CD4-positive, alpha-beta T cell (primary cell): Measurements from ENCODE around the gene PSAPL1. TPM values are rescaled to one million over a fixed set of nuclear protein-coding genes. Genes with fewer than 3 reads are reported as not detected.

ENCODE experiments used
- ATAC-seq: fragments of 200-7000 bp; cut with Tn5 transposase; one replicate; pipeline ENCODE4 v1.10.0; 2022; ENCODE audit warnings: mild to moderate bottlenecking; ENCODE audit not compliant: poor library complexity
- CTCF ChIA-PET: fragments of 350-600 bp; sonication (Branson Sonifier 250); formaldehyde crosslinking; loops from one replicate; lab custom pipeline; 2021; ENCODE audit warnings: antibody characterized with exemption, inconsistent platforms; lab: Charles Lee
- POLR2A ChIA-PET: fragments of 350-600 bp; sonication (Branson Sonifier 250); formaldehyde crosslinking; loops from one replicate; lab custom pipeline; 2021; ENCODE audit warnings: antibody characterized with exemption, inconsistent platforms; lab: Charles Lee
- DNase-seq, 14 experiments: peaks; one replicate each; pipeline ENCODE4 v3.0.0-alpha.2; 2013 to 2020; ENCODE audit warnings: mixed read lengths in 2 of 14
- H3K27ac ChIP-seq, 2 donors: one replicate each; pipeline versions ENCODE4 v1.5.1 to v1.7.0; 2013; ENCODE audit warnings: low read length in 2 of 2, low read depth in 1 of 2, mild to moderate bottlenecking in 1 of 2
- H3K27me3 ChIP-seq, 2 experiments: 1 replicate in 1 of 2; 2 replicates in 1 of 2; pipeline versions ENCODE4 v1.6.1 to v1.7.0; 2013; ENCODE audit warnings: low read length in 2 of 2, control low read depth in 1 of 2, mild to moderate bottlenecking in 1 of 2, moderate library complexity in 1 of 2; ENCODE audit not compliant: insufficient read depth in 2 of 2, control insufficient read depth in 1 of 2
- H3K36me3 ChIP-seq: one replicate; pipeline ENCODE4 v1.6.1; 2013; ENCODE audit warnings: low read length, control low read depth; ENCODE audit not compliant: insufficient read depth
- H3K4me1 ChIP-seq: one replicate; pipeline ENCODE4 v1.6.1; 2013; ENCODE audit warnings: low read length, control low read depth; ENCODE audit not compliant: insufficient read depth
- H3K4me3 ChIP-seq: one replicate; pipeline ENCODE4 v1.5.1; 2013; ENCODE audit warnings: mild to moderate bottlenecking, low read length, moderate library complexity
- H3K9me3 ChIP-seq, 2 experiments: 1 replicate in 1 of 2; 2 replicates in 1 of 2; pipeline versions ENCODE4 v1.6.1 to v1.7.0; 2013; ENCODE audit warnings: low read length in 2 of 2, mild to moderate bottlenecking in 2 of 2, control low read depth in 1 of 2, moderate library complexity in 1 of 2; ENCODE audit not compliant: control insufficient read depth in 1 of 2, insufficient read depth in 1 of 2
- H3K27ac Mint-ChIP-seq: one replicate; pipeline ENCODE4 v1.8.0; 2020; ENCODE audit warnings: mixed read lengths
- H3K27me3 Mint-ChIP-seq: one replicate; pipeline ENCODE4 v1.8.0; 2021; ENCODE audit warnings: mixed read lengths
- H3K36me3 Mint-ChIP-seq: one replicate; pipeline ENCODE4 v1.8.0; 2021; ENCODE audit warnings: low read depth, mixed read lengths
- H3K4me1 Mint-ChIP-seq: one replicate; pipeline ENCODE4 v1.8.0; 2021; ENCODE audit warnings: low read depth, mixed read lengths
- H3K4me3 Mint-ChIP-seq: one replicate; pipeline ENCODE4 v1.8.0; 2020; ENCODE audit warnings: mild to moderate bottlenecking, mixed read lengths
- H3K9me3 Mint-ChIP-seq: one replicate; pipeline ENCODE4 v1.8.0; 2020; ENCODE audit warnings: mixed read lengths
- intact Hi-C, 2 experiments: fragments of 100-400 bp; cut with DNase I in 1 of 2; cut with micrococcal nuclease in 1 of 2; formaldehyde crosslinking; loops; one replicate each; pipeline versions ENCODE4 v1.15.1 to v1.9.0; 2023 to 2025; cut with DNase I, micrococcal nuclease
- total RNA-seq, 174 experiments: library from RNA in 2 of 174; stranded (reverse) in 2 of 174; gene quantifications; one replicate each; pipeline ENCODE4 v1.2.3 and lab custom pipeline; 2021 to 2026
- TF ChIP-seq, protein P1 (sequence below): fragments of 200-600 bp; IDR thresholded peaks from one replicate; pipeline ENCODE4 v1.8.0; 2022; ENCODE audit warnings: antibody characterized with exemption, mild to moderate bottlenecking

The PSAPL1 gene
- total RNA-seq, 2 experiments from 2014 or later = not detected

DNA sequence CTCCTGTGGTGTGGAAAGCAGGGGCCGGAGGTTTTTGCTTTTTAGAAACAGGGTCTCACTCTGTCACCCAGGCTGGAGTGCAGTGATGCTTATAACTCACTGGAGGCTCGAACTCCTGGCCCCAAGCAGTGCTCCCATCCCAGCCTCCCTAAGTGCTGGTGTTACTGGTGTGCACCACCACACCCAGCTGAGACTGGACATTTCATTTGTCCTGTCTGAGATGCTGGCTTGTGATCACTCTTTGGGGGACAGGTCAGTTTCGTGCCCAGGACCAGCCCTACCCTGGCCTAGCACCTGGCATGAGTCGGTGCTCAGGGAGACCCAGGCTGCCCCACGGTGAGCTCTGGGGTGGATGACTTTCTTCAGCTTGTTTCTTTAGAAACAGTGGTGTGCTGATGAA is 11.3 kb downstream of the PSAPL1 start:
- DNase-seq = no peak
- H3K4me3 ChIP-seq = no peak overlapping the region
- H3K36me3 ChIP-seq = no peaks in the 10 kb centered on the region
- ChIA-PET CTCF (no interaction called here), POLR2A (no interaction called here)
- H3K9me3 ChIP-seq = peaks cover 0 to 5% of the 10 kb centered on the region in 2 experiments
- TF ChIP-seq, protein P1, sequence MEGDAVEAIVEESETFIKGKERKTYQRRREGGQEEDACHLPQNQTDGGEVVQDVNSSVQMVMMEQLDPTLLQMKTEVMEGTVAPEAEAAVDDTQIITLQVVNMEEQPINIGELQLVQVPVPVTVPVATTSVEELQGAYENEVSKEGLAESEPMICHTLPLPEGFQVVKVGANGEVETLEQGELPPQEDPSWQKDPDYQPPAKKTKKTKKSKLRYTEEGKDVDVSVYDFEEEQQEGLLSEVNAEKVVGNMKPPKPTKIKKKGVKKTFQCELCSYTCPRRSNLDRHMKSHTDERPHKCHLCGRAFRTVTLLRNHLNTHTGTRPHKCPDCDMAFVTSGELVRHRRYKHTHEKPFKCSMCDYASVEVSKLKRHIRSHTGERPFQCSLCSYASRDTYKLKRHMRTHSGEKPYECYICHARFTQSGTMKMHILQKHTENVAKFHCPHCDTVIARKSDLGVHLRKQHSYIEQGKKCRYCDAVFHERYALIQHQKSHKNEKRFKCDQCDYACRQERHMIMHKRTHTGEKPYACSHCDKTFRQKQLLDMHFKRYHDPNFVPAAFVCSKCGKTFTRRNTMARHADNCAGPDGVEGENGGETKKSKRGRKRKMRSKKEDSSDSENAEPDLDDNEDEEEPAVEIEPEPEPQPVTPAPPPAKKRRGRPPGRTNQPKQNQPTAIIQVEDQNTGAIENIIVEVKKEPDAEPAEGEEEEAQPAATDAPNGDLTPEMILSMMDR = no peak
- no peaks in the 10 kb centered on the region for H3K4me1 ChIP-seq
- H3K27me3 ChIP-seq = no peaks in the 10 kb centered on the region
- Mint-ChIP-seq H3K36me3 (no peaks in the 10 kb centered on the region), H3K9me3 (no peaks in the 10 kb centered on the region), H3K27me3 (no peaks in the 10 kb centered on the region), H3K4me1 (no peaks in the 10 kb centered on the region), H3K27ac (no peak overlapping the region), H3K4me3 (no peak overlapping the region)
- no peak overlapping the region for H3K27ac ChIP-seq
- no peak for ATAC-seq
- intact Hi-C loops = no loop called here

DNA sequence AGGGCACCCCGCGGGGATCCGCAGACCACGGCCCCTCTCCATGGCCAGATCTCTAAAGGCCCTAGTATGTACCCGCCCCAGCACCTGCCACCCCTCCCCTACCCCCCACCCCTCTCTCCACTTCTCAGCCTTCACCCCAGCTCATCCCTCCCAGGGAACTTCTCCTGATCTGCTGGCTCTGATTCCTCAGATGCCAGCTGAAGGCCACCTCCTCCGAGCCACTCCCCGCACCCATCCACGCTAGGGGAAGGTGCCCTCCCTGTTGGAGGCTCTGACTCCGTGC is 11.9 kb downstream of the PSAPL1 start:
- H3K36me3 ChIP-seq = no peaks in the 10 kb centered on the region
- CTCF ChIA-PET = no interaction called here
- no peaks in the 10 kb centered on the region for H3K4me1 Mint-ChIP-seq
- no peaks in the 10 kb centered on the region for H3K27me3 ChIP-seq
- H3K36me3 Mint-ChIP-seq = no peaks in the 10 kb centered on the region
- ATAC-seq (no peak), DNase-seq (no peak)
- no peak overlapping the region for H3K4me3 Mint-ChIP-seq
- H3K27me3 Mint-ChIP-seq = peaks cover 4% of the 10 kb centered on the region
- no peaks in the 10 kb centered on the region for H3K9me3 Mint-ChIP-seq
- peaks cover 0 to 11% of the 10 kb centered on the region in 2 experiments for H3K9me3 ChIP-seq
- H3K27ac Mint-ChIP-seq = no peak overlapping the region
- intact Hi-C loops = no loop called here
- no peak overlapping the region for H3K27ac ChIP-seq
- TF ChIP-seq, protein P1 = no peak
- H3K4me1 ChIP-seq = no peaks in the 10 kb centered on the region
- POLR2A ChIA-PET = no interaction called here
- H3K4me3 ChIP-seq = no peak overlapping the region

DNA sequence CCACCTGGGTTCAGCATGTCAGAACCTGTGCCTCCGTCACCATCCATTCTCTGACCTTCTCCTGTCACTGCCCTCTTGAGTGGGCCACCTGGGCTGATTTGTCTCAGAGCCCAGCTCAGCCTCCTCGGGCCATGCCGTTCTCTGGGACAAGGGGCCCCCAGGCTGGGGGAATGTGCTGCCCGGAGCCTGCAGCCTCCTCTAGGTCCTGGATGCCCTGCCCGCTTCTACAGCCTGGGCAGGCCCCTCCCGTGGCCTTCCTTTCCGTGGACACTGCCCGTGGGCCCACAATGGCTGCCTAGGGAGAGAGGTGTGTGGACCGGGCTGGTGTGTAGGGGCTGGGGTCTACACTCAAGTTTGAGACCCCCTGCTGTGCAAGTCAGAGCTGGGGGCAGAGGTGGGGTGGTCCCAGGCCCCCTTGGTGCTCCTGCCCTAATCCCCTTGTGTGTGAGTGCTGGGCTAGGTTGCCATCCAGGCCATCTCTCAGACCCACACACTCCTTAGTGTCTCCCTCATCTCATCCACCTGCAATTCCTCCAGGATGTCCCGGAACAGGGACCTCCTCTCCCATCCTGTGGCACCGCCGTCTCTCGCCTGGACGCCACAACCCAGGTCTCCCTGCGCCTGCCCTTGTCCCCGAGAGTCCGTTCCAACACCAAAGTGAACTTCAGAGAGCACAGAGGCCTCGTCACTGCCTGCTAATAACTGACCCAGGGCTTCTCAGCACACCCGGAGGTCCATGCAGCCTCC is 12.4 kb downstream of the PSAPL1 start:
- Mint-ChIP-seq H3K9me3 (no peaks in the 10 kb centered on the region), H3K36me3 (no peaks in the 10 kb centered on the region), H3K4me3 (no peak overlapping the region), H3K27me3 (peaks cover 5% of the 10 kb centered on the region), H3K4me1 (no peaks in the 10 kb centered on the region), H3K27ac (no peak overlapping the region)
- CTCF ChIA-PET = no interaction called here
- Histone ChIP-seq H3K4me3 (no peak overlapping the region), H3K4me1 (no peaks in the 10 kb centered on the region), H3K27me3 (no peaks in the 10 kb centered on the region), H3K36me3 (no peaks in the 10 kb centered on the region), H3K9me3 (peaks cover 0 to 16% of the 10 kb centered on the region in 2 experiments), H3K27ac (no peak overlapping the region)
- no peak for ATAC-seq
- DNase-seq = no peak
- intact Hi-C loops = no loop called here
- TF ChIP-seq, protein P1 = no peak
- POLR2A ChIA-PET = no interaction called here
